CD4-positive, alpha-beta T cell treated with Interleukin-15 for 1 hour (primary cell): ENCODE measurements around the gene SLC38A3.

ENCODE experiments used
- DNase-seq: peaks from one replicate; pipeline ENCODE4 v3.0.0-alpha.2; 2020

The SLC38A3 gene

DNA sequence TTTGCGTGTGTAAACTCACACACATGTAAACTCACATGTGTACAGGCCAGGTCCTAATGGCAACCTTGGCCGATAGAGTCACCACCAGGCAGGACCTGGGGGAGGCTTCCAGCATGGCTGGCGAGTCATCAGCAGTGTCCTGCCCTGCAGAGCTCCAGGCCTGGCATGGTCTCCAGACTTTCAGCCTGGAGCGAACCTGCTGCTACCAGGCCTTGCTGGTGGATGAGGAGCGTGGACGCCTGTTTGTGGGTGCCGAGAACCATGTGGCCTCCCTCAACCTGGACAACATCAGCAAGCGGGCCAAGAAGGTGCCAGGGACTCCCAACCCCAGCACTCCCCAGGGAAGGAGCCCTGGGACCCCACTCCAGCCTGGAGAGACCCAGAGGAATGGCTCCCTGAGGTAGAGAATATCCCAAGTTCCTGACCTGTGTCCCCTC, 64.9 kb downstream of the SLC38A3 start:
- DNase-seq = no peak

DNA sequence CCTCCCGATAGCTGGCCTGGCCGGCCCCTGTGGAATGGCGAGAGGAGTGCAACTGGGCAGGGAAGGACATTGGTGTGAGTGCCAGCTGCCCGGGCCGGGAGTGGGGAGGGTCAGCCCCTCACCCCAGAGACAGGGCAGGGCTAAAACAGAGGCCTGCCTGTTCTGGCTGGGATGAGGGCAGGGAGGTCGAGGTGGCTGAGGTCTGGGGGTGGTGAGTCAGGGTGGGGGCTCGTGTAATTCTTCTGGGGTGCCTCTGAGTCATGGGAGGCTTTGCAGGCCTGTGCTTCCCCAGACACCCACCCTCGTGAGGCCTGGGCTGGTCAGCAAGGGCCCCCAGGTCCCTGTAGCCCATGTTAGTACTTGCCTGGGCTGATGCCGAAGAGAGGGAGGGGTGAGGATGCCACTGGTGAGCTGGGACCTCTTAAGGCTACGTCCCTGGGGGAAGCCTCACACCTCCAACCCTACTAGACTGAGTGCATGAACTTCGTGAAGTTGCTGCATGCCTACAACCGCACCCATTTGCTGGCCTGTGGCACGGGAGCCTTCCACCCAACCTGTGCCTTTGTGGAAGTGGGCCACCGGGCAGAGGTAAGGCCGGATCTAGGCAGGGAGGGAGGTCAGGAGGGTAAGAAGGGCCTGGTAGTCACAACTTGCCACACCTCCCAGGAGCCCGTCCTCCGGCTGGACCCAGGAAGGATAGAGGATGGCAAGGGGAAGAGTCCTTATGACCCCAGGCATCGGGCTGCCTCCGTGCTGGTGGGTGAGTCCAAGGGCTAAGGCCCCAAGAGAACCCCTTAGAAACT, 65.6 kb downstream of the SLC38A3 start:
- DNase-seq = no peak
